Prostate gland (tissue), 2 donors: Measurements from ENCODE around the gene BDKRB2.

ENCODE experiments used
- POLR2A ChIP-seq: fragments of 450-650 bp; IDR thresholded peaks from one replicate; pipeline ENCODE4 v1.6.1; 2016; ENCODE audit warnings: antibody characterized with exemption, mild to moderate bottlenecking
- POLR2AphosphoS5 ChIP-seq: sonication (generic); formaldehyde crosslinking; IDR thresholded peaks from one replicate; pipeline ENCODE4 v1.6.1; 2017; ENCODE audit warnings: antibody characterized with exemption
- TF ChIP-seq, protein P1 (sequence below), 4 experiments: fragments of 200-600 bp in 2 of 4; fragments of 450-650 bp in 2 of 4; sonication (generic) in 2 of 4; IDR thresholded peaks; 1 replicate in 3 of 4; 2 replicates in 1 of 4; pipeline ENCODE4 v1.5.1; 2016 to 2019; ENCODE audit warnings: antibody characterized with exemption in 4 of 4, mild to moderate bottlenecking in 2 of 4, moderate library complexity in 2 of 4

DNA sequence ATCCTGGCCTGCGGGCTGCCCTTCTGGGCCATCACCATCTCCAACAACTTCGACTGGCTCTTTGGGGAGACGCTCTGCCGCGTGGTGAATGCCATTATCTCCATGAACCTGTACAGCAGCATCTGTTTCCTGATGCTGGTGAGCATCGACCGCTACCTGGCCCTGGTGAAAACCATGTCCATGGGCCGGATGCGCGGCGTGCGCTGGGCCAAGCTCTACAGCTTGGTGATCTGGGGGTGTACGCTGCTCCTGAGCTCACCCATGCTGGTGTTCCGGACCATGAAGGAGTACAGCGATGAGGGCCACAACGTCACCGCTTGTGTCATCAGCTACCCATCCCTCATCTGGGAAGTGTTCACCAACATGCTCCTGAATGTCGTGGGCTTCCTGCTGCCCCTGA, 36.0 kb downstream of the BDKRB2 start:
- TF ChIP-seq, protein P1, sequence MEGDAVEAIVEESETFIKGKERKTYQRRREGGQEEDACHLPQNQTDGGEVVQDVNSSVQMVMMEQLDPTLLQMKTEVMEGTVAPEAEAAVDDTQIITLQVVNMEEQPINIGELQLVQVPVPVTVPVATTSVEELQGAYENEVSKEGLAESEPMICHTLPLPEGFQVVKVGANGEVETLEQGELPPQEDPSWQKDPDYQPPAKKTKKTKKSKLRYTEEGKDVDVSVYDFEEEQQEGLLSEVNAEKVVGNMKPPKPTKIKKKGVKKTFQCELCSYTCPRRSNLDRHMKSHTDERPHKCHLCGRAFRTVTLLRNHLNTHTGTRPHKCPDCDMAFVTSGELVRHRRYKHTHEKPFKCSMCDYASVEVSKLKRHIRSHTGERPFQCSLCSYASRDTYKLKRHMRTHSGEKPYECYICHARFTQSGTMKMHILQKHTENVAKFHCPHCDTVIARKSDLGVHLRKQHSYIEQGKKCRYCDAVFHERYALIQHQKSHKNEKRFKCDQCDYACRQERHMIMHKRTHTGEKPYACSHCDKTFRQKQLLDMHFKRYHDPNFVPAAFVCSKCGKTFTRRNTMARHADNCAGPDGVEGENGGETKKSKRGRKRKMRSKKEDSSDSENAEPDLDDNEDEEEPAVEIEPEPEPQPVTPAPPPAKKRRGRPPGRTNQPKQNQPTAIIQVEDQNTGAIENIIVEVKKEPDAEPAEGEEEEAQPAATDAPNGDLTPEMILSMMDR (IDR thresholded peaks at IDR 0.05) = no peak
- TF ChIP-seq POLR2AphosphoS5 (no peak), POLR2A (no peak)
